Effector memory CD8-positive, alpha-beta T cell (primary cell): ENCODE results near the gene GLMN.

Experiments
- ATAC-seq: fragments of 150-1000 bp; cut with Tn5 transposase; replicated peaks from 2 replicates; pipeline ENCODE4 v1.10.0; 2021; ENCODE audit warnings: mild to moderate bottlenecking, moderate library complexity
- DNase-seq, 3 experiments: peaks; one replicate each; pipeline ENCODE4 v3.0.0; 2021
- H3K27ac Mint-ChIP-seq, 2 donors: one replicate each; pipeline ENCODE4 v1.8.0; 2022; ENCODE audit warnings: mild to moderate bottlenecking in 2 of 2, mixed read lengths in 2 of 2, moderate library complexity in 2 of 2
- H3K27me3 Mint-ChIP-seq, 2 donors: one replicate each; pipeline ENCODE4 v1.8.0; 2022; ENCODE audit warnings: mixed read lengths in 2 of 2
- H3K36me3 Mint-ChIP-seq: one replicate; pipeline ENCODE4 v1.8.0; 2022; ENCODE audit warnings: mild to moderate bottlenecking, moderate library complexity, mixed read lengths; ENCODE audit not compliant: insufficient read depth
- H3K4me1 Mint-ChIP-seq, 2 donors: one replicate each; pipeline ENCODE4 v1.8.0; 2022; ENCODE audit warnings: low read depth in 2 of 2, mixed read lengths in 2 of 2
- H3K4me3 Mint-ChIP-seq, 2 donors: one replicate each; pipeline ENCODE4 v1.8.0; 2022; ENCODE audit warnings: mild to moderate bottlenecking in 2 of 2, mixed read lengths in 2 of 2, moderate library complexity in 2 of 2
- H3K9me3 Mint-ChIP-seq, 2 donors: one replicate each; pipeline ENCODE4 v1.8.0; 2022; ENCODE audit warnings: mixed read lengths in 2 of 2

The GLMN gene

GRCh38 chr1:92210701-92211100, 88.1 kb downstream of the GLMN start:
- ATAC-seq (no peak), DNase-seq (no peak)
- Mint-ChIP-seq H3K9me3 (no peaks in the 10 kb centered on the region), H3K4me1 (no peaks in the 10 kb centered on the region), H3K27ac (no peak overlapping the region), H3K4me3 (no peak overlapping the region), H3K27me3 (peaks cover 0 to 4% of the 10 kb centered on the region in 2 donors), H3K36me3 (no peaks in the 10 kb centered on the region)

- no peak overlapping the region for H3K27ac Mint-ChIP-seq
Measured at GRCh38 chr1:92203105-92203504, 95.7 kb downstream of the GLMN start.

GRCh38 chr1:92201973-92202372, 96.8 kb downstream of the GLMN start:
- ATAC-seq (no peak), DNase-seq (no peak)
- Mint-ChIP-seq H3K36me3 (no peaks in the 10 kb centered on the region), H3K4me1 (peaks cover 5 to 9% of the 10 kb centered on the region in 2 donors), H3K27me3 (no peaks in the 10 kb centered on the region), H3K27ac (no peak overlapping the region), H3K9me3 (no peaks in the 10 kb centered on the region), H3K4me3 (no peak overlapping the region)

More at GRCh38 chr1:92203105-92203504, 95.7 kb downstream of the GLMN start:
- ATAC-seq: no peak
- no peaks in the 10 kb centered on the region for H3K27me3 Mint-ChIP-seq
- H3K4me3 Mint-ChIP-seq: no peak overlapping the region
- no peak for DNase-seq
- no peaks in the 10 kb centered on the region for H3K36me3 Mint-ChIP-seq
- H3K4me1 Mint-ChIP-seq: peaks cover 5 to 9% of the 10 kb centered on the region in 2 donors
- H3K9me3 Mint-ChIP-seq: no peaks in the 10 kb centered on the region
